ENCODE data around the gene PTPRG. TPM values are rescaled to one million over a fixed set of nuclear protein-coding genes. Genes with fewer than 3 reads are reported as not detected.

PTPRG gene
- total and polyA plus RNA-seq, 2 experiments from 2014 or later, result 24.4 to 131 TPM

- TF ChIP-seq JUNB (IDR thresholded peaks at IDR 0.05; ENCODE audit: unreplicated experiment) (no peak), REST (IDR thresholded peaks at IDR 0.05; ENCODE audit: unreplicated experiment) (no peak), POLR2AphosphoS5 (IDR thresholded peaks at IDR 0.05; ENCODE audit: low read depth) (no peak)
These were observed 642.2 kb downstream of the PTPRG start (continued) for GRCh38 chr3:62203561-62203960.

DNA sequence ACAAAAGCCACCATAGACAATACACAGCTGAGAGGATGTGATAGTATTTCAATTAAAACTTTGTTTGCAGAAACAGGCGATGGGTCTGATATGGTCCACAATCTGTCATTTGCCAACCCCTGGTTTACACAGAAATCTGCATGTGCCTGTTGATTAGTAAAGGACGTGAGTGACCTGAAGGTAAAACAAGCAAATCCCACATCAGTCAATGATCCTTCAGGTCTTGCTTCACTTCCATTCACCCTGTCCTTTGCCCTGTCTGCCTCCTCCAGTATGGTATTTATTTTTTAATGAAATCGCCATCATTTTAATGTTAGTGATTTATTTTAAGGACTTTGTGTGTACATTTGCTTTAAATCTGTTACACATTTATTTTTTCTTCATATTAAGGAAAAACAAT lies 645.8 kb downstream of the PTPRG start:
- no peak overlapping the region for H2AFZ ChIP-seq
- Mint-ChIP-seq H3K4me1 (peaks cover 12% of the 10 kb centered on the region), H3K36me3 (ENCODE audit: low read depth) (peaks cover 39% of the 10 kb centered on the region), H3K4me3 (no peak overlapping the region), H3K9me3 (no peaks in the 10 kb centered on the region), H3K27ac (no peak overlapping the region), H3K27me3 (ENCODE audit: insufficient read depth, low read depth, poor library complexity) (peaks cover 9% of the 10 kb centered on the region)
- H4K20me1 ChIP-seq (replicated peaks; ENCODE audit: insufficient read depth), result 0 out of 2 replicates have a peak, but pooled peaks cover 5% of the 10 kb centered on the region
- 0 out of 2 replicates have a peak, but pooled peaks cover 4% of the 10 kb centered on the region for H3K9me2 ChIP-seq (ENCODE audit: insufficient read depth)
- no peaks in the 10 kb centered on the region for H3K4me1 ChIP-seq (ENCODE audit: insufficient read depth)
- DNase-seq (ENCODE audit: low spot score) (no peak), ATAC-seq (no peak)
- no peak overlapping the region for H3K27ac ChIP-seq (ENCODE audit: low read depth)
- H3K36me3 ChIP-seq (ENCODE audit: insufficient read depth), result peaks cover 8% of the 10 kb centered on the region; the same call in 1 of the 2 replicates
- H3F3A ChIP-seq (replicated peaks; ENCODE audit: low read depth), result no peaks in the 10 kb centered on the region
- H3K27me3 ChIP-seq (ENCODE audit: insufficient read depth), result no peaks in the 10 kb centered on the region
- no peaks in the 10 kb centered on the region for H3K79me2 ChIP-seq (replicated peaks; ENCODE audit: insufficient read depth)
- H3K4me3 ChIP-seq, result no peak overlapping the region
- no peak overlapping the region for H3K4me2 ChIP-seq
- TF ChIP-seq CREB1 (CRISPR knock-in tag; IDR thresholded peaks at IDR 0.05; ENCODE audit: low read depth), result no peak
- no peak for TF ChIP-seq ZNF462 (CRISPR knock-in tag; IDR thresholded peaks at IDR 0.05)
- TF ChIP-seq POLR2AphosphoS5 (IDR thresholded peaks at IDR 0.05; ENCODE audit: low read depth), result no peak
- no peak for TF ChIP-seq REST (IDR thresholded peaks at IDR 0.05; ENCODE audit: unreplicated experiment)
- TF ChIP-seq ZNF331 (CRISPR knock-in tag; IDR thresholded peaks at IDR 0.05; ENCODE audit: low read depth), result no peak
- no peak for TF ChIP-seq CTCF (conservative IDR thresholded peaks at IDR 0.05; ENCODE audit: low read depth in 2 of 2)
- no peak for TF ChIP-seq NANOG (IDR thresholded peaks at IDR 0.05; ENCODE audit: borderline replicate concordance)
- no peak for TF ChIP-seq EZH2 (IDR thresholded peaks at IDR 0.05; ENCODE audit: low read depth, unreplicated experiment)
- no peak for TF ChIP-seq JUNB (IDR thresholded peaks at IDR 0.05; ENCODE audit: unreplicated experiment)

All from GM23338 (cell line).